SJCRH30 (cell line): ENCODE data around the gene NLK. TPM values are rescaled to one million over a fixed set of nuclear protein-coding genes. Genes with fewer than 3 reads are reported as not detected.
"Not testable (repeated sequence)": the region's sequence is repeated elsewhere in the genome, so short reads cannot be mapped to it uniquely, and the experiment has no call there.

Experiments
- DNase-seq, 2 experiments: peaks; one replicate each; pipeline ENCODE4 v3.0.0-alpha.2; 2015 to 2020
- H3K27ac ChIP-seq: fragments of 250-450 bp; sonication (Bioruptor Pico); 2 replicates; pipeline ENCODE4 v1.5.1; 2020; ENCODE audit warnings: mild to moderate bottlenecking, moderate library complexity
- H3K27me3 ChIP-seq: fragments of 250-450 bp; sonication (Bioruptor Pico); 2 replicates; pipeline ENCODE4 v1.5.1; 2020; ENCODE audit warnings: mild to moderate bottlenecking, moderate library complexity
- H3K36me3 ChIP-seq: fragments of 250-450 bp; sonication (Bioruptor Pico); 2 replicates; pipeline ENCODE4 v1.5.1; 2020; ENCODE audit warnings: mild to moderate bottlenecking, moderate library complexity
- H3K4me1 ChIP-seq: fragments of 250-450 bp; sonication (Bioruptor Pico); 2 replicates; pipeline ENCODE4 v1.5.1; 2020; ENCODE audit warnings: mild to moderate bottlenecking, moderate library complexity
- H3K4me3 ChIP-seq: fragments of 250-450 bp; sonication (Bioruptor Pico); 2 replicates; pipeline ENCODE4 v1.5.1; 2020; ENCODE audit warnings: mild to moderate bottlenecking, moderate library complexity
- H3K9me3 ChIP-seq: fragments of 250-450 bp; sonication (Bioruptor Pico); replicated peaks from 2 replicates; pipeline ENCODE4 v1.5.1; 2020; ENCODE audit warnings: mild to moderate bottlenecking, moderate library complexity
- total RNA-seq: library from RNA; depleted of rRNA; stranded (reverse); fragments of >200 nt; shearing (Covaris generic); gene quantifications from 2 replicates; pipeline ENCODE4 v1.2.3, GENCODE V29; 2014

Gene NLK
- total RNA-seq, 1 experiment from 2014 or later, result 27.8 TPM

DNA sequence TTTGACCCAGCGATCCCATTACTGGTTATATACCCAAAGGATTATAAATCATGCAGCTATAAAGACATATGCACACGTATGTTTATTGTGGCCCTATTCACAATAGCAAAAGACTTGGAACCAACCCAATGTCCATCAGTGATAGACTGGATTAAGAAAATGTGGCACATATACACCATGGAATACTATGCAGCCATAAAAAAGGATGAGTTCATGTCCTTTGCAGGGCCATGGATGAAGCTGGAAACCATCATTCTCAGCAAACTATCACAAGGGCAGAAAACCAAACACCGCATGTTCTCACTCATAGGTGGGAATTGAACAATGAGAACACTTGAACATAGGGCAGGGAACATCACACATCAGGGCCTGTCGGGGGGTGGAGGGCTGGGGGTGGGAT lies 112.9 kb downstream of the NLK start:
- H3K27ac ChIP-seq, H3K4me1 ChIP-seq, DNase-seq, H3K27me3 ChIP-seq, H3K9me3 ChIP-seq, H3K36me3 ChIP-seq, H3K4me3 ChIP-seq: not testable (repeated sequence)

DNA sequence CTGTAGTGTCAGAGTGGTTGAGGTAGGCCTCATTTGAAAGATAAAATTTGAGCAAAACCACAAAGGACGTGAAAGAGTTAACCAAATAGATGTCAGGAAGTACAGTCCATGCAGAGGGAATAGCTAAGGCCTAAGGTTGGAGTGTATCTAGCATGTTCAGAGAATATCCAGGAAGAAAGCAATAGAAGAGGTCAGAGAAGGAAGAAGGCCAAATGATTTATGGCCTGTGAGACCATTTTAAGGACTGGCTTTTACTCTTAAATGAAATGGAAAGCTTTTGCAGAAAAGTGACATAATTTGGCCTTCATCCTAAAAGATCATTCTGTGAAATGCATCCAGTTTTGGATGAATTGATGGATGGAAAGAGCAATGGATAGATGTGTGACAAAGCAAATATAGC lies 116.5 kb downstream of the NLK start:
- Histone ChIP-seq H3K9me3 (no peaks in the 10 kb centered on the region), H3K27ac (no peak overlapping the region), H3K4me1 (no peaks in the 10 kb centered on the region), H3K4me3 (no peak overlapping the region), H3K36me3 (peaks cover 6% of the 10 kb centered on the region), H3K27me3 (no peaks in the 10 kb centered on the region)
- DNase-seq, result no peak

DNA sequence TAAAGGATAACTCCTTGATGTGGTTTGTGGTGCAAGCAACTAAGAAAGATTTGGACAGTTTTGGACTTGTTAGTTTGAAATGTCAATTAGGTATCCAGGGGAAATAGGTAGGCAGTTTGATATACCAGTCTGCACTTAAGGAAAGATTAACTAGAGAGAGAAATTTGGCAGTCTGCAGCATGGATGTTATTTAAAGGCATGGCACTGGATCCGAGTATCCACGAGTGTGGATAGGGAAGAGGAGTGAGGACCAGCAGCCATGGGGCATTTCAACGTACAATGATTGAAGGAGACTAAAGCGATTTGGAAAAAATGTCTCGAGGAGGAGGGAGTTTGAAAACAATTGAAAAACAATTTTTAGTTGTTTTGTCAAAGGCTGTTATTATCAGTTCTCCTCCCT lies 117.4 kb downstream of the NLK start:
- Histone ChIP-seq H3K4me1 (no peaks in the 10 kb centered on the region), H3K9me3 (no peaks in the 10 kb centered on the region), H3K27ac (no peak overlapping the region), H3K4me3 (no peak overlapping the region), H3K36me3 (peaks cover 6% of the 10 kb centered on the region), H3K27me3 (no peaks in the 10 kb centered on the region)
- no peak for DNase-seq

DNA sequence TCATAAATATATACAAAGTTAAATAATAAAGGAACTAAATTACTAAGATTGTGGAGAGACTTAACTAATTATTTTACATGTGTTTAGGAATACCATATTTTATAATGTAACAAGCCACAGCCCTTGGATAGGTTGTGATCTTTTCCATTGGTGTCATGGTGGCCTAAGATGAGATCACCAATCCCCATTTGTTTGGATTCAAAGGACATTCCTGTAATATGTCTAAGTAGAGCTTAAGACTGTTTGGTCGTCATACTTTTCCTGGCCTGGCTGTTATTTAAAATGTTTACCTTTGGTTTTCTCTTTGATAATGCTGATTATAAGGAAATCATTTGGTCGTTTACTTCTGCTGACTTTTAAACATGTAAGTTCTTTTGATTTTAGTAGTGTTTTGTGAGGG lies 118.1 kb downstream of the NLK start:
- Histone ChIP-seq H3K27me3 (no peaks in the 10 kb centered on the region), H3K27ac (no peak overlapping the region), H3K9me3 (no peaks in the 10 kb centered on the region), H3K4me3 (no peak overlapping the region), H3K36me3 (peaks cover 6% of the 10 kb centered on the region), H3K4me1 (no peaks in the 10 kb centered on the region)
- DNase-seq, result no peak

DNA sequence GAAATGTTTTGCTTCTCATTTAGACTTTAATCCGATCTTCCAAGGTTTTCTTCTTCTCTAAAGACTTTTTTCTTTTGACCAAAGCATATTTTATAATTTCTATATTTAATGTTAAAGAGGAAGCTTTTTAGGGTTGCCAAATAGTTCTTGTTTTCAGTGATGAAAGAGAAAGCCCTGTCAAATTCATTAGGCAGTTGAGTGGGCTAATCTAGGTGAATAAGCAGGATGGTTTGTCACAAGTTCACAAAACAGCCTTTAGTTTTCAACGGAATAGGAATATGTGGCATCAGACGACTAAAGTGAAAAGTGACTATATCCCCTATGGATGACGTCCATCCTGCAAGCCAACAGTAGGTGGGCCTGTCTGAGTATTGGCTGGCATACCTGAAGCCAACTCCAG lies 118.8 kb downstream of the NLK start:
- Histone ChIP-seq H3K9me3 (no peaks in the 10 kb centered on the region), H3K36me3 (peaks cover 9% of the 10 kb centered on the region), H3K4me1 (no peaks in the 10 kb centered on the region), H3K4me3 (no peak overlapping the region), H3K27me3 (no peaks in the 10 kb centered on the region), H3K27ac (no peak overlapping the region)
- DNase-seq, result no peak

DNA sequence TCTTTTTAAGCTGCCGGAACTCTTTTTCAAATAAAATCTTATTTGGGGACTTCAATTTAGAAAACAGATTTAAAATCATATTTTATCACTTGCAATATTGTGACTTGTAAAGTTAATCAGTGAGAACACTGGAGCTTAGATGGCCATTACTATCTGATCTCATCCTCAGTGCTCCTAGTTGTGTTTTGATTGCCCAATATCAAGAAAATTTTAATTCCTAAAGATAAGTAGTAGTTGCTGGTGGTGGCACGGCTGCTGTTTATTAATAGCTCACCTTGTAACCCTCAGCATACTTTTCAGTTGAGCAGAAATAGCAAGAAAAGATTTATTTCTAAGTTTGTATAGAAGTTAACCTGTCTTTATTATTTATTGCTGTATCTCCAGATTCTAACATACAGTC lies 124.0 kb downstream of the NLK start:
- no peak overlapping the region for H3K4me3 ChIP-seq
- DNase-seq, result no peak
- no peaks in the 10 kb centered on the region for H3K9me3 ChIP-seq
- H3K27me3 ChIP-seq, result no peaks in the 10 kb centered on the region
- no peak overlapping the region for H3K27ac ChIP-seq
- no peaks in the 10 kb centered on the region for H3K4me1 ChIP-seq
- peaks cover 17% of the 10 kb centered on the region for H3K36me3 ChIP-seq

DNA sequence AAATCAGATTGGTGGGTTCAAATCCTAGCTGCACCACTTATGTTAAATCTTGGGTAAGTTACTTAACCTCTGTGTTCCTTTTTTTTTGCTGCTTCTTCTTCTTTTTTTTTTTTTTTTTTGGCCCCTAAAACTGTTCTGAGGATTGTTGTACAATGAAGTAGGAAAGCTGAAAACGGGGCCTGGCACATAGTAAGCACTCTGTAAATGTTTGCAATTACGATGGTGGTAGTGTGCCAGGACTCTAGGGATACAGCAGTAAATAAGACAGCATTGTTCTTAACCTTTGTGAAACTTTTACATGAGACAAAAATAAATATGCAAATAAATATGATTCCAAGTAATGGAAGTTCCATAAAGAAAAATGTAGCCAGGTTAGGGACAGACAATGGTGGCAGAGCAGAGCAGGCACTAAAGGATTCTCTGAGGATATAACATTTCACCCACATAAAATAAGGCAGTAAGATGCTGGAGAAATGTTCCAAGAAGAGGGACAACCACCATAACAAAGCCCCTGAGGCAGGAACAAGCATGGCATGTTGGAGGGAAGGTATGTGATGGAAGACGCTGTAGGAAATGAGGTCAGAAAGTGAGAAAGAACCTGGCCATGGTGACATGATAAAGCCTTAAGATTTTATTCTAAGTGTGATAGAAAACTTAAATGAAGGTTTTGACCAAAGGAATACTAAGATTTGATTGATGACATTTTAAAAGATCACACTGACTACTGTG lies 127.3 kb downstream of the NLK start:
- DNase-seq, result no peak
- no peak overlapping the region for H3K27ac ChIP-seq

DNA sequence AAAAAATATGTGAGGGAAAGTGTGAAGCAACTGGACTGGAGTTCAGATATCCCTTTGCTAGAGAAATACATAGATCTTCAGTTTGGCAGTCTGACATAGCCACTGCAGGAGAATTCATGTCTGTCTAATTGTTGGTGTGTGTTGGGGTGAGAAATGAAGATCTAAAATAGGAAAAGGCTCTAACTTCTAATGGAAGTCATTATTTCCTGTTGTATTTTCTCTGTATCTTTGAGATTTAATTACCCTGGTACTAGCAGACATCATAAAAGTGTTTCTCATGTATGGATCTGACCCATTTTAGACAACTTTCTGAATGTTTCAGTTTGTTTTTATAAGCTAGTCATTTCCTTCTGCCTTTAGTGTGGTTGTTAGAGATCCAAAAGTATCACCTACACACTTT lies 128.3 kb downstream of the NLK start:
- Histone ChIP-seq H3K27me3 (no peaks in the 10 kb centered on the region), H3K4me1 (no peaks in the 10 kb centered on the region), H3K4me3 (no peak overlapping the region), H3K36me3 (peaks cover 27% of the 10 kb centered on the region), H3K9me3 (no peaks in the 10 kb centered on the region), H3K27ac (no peak overlapping the region)
- no peak for DNase-seq

More for the DNA sequence above, 127.3 kb downstream of the NLK start:
- Histone ChIP-seq H3K4me3 (no peak overlapping the region), H3K9me3 (no peaks in the 10 kb centered on the region), H3K27me3 (no peaks in the 10 kb centered on the region), H3K4me1 (no peaks in the 10 kb centered on the region), H3K36me3 (peaks cover 27% of the 10 kb centered on the region)

DNA sequence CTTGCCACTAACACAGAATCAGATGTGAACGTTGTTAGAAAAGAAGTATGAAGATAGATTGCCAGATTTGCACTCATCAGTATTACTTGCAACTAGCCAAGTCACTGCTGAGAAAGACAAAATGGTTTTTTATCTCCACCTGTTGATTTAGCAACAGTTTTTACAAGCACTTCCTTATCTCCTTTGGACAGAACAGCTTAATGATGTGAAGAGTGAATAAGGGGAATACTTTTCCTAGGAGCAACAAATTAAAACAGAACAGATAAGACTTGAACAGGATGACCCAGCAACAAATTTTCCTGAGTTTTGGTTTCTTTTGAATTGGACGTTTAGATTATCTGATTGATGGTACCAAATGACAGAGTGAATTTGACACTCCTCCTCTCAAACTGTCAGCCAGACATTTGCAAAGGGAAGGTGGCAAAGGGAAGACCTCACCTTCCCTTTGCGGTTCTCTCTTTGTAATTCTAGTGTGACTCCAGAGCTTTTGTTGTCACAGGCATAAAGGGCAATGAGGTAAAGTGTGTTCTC lies 130.6 kb downstream of the NLK start:
- DNase-seq, result no peak
- Histone ChIP-seq H3K9me3 (no peaks in the 10 kb centered on the region), H3K4me3 (no peak overlapping the region), H3K36me3 (peaks cover 24% of the 10 kb centered on the region), H3K27me3 (no peaks in the 10 kb centered on the region), H3K27ac (no peak overlapping the region), H3K4me1 (no peaks in the 10 kb centered on the region)

DNA sequence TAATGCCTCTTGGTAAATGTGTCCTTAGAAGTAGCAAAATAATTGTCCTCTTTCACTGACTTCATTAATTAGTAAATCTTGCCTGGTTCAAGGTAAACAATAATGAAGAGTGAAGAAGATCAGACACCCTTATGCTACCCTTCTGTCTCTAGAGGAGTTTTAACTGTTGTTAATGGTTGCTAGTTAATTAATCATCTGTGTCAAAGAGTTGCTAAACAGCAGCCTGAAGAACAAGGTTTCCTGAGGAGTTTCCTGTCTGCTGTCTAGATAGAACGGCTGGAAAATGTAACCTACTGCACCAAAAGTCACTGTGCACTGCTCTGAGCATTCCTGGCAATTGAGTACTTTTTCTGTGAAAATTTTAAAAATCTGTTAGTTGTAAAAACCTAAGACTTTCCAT lies 131.3 kb downstream of the NLK start:
- Histone ChIP-seq H3K4me3 (no peak overlapping the region), H3K9me3 (no peaks in the 10 kb centered on the region), H3K27ac (no peak overlapping the region), H3K27me3 (no peaks in the 10 kb centered on the region), H3K4me1 (no peaks in the 10 kb centered on the region), H3K36me3 (peaks cover 19% of the 10 kb centered on the region)
- DNase-seq, result no peak

DNA sequence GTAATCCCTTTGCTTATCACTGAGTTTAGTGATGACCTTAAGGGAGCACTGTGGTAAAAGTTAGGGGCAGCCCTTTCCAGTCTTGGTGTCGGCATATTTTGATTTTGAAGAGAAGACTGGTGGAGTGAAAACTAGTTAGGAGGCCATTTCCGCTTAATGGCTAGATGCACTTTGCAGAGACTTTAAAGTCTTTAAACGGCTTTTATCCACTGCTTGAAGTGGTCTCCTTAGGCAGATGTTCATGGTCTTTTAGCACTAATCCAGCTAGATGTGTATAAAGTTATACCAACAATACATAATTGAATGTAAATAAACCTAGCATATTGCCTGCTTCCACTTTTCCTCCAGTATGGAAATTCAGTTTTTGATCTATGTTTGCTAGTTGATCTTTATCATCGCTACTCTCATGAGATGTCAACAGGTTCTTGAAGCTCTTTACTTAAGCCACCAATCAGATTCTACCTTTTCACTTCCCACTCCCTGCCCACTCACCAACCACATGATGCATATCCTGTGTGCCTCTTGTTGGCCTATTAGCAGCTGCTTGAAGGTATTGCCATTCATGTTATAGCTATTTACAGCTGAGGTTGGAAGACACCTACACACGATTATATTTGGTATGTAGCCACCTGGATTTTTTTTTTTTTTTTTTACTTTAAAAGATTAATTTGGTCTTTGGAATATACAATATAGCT lies 132.0 kb downstream of the NLK start:
- no peak for DNase-seq
- Histone ChIP-seq H3K9me3 (no peaks in the 10 kb centered on the region), H3K27me3 (no peaks in the 10 kb centered on the region), H3K27ac (no peak overlapping the region), H3K36me3 (peaks cover 12% of the 10 kb centered on the region), H3K4me3 (no peak overlapping the region), H3K4me1 (no peaks in the 10 kb centered on the region)

DNA sequence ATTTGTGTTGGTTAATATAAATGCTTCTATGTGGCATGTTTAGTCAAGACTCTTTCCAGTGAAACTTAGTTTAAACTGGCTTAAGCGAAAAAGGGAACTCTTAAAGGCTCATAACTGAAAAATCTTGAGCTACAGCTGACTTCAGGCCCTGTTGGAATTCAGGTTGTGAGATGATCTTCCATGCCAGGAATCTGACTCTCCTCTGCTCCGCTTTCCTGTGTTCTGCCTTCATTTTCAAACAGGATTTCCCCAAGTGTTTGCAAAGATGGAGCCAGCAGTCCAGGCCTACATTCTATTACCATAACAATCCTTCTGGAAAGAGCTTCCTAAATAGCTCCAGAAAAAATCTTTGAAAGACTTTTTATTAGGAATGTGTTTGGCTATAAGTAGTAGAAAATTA lies 134.9 kb downstream of the NLK start:
- Histone ChIP-seq H3K4me1 (no peaks in the 10 kb centered on the region), H3K27ac (no peak overlapping the region), H3K36me3 (peaks cover 12% of the 10 kb centered on the region), H3K4me3 (no peak overlapping the region), H3K9me3 (no peaks in the 10 kb centered on the region), H3K27me3 (no peaks in the 10 kb centered on the region)
- no peak for DNase-seq

DNA sequence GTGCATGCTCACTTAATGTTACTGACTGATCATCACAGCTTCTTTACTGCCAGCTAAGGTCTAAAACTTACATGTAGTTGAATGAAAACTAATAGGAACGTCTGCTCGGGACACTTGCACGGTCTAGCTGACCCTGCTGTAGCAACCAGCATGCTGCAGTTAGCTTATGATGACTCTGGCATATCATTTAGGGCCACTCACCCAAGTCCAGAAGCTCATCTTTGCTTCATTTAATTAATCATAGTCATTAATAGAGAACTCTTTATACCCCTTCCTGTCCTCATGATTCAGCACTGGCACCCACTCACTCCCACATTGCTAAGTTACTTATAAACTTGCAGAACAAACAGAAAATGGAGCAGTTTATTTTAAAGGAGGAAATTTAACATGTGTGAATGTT lies 136.3 kb downstream of the NLK start:
- DNase-seq, result no peak
- H3K36me3 ChIP-seq, result peaks cover 3% of the 10 kb centered on the region

DNA sequence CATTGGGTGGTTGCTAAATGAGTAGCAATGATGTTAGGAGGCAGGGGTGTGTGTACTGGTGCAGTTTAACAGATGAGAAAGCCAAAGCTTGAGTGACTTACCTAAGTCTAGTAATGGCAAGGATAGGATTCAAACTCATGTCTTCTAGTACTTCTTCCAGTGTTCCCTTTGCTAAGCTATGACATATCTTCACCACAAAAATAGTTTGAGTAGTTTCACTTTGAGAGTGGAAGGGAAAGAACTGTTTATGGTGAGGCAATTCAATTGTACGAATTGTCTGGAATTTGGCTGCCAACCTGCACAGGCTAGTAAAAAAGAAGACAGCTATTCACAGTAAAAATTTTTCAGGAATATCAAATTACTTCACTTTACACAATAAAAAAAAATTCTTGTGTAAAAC lies 138.0 kb downstream of the NLK start:
- Histone ChIP-seq H3K4me3 (no peak overlapping the region), H3K27ac (no peak overlapping the region), H3K9me3 (no peaks in the 10 kb centered on the region), H3K36me3 (peaks cover 15% of the 10 kb centered on the region), H3K27me3 (no peaks in the 10 kb centered on the region), H3K4me1 (no peaks in the 10 kb centered on the region)
- DNase-seq, result no peak

More for the DNA sequence above, 136.3 kb downstream of the NLK start:
- no peaks in the 10 kb centered on the region for H3K9me3 ChIP-seq
- no peaks in the 10 kb centered on the region for H3K4me1 ChIP-seq
- H3K27ac ChIP-seq, result no peak overlapping the region
- no peaks in the 10 kb centered on the region for H3K27me3 ChIP-seq
- no peak overlapping the region for H3K4me3 ChIP-seq

DNA sequence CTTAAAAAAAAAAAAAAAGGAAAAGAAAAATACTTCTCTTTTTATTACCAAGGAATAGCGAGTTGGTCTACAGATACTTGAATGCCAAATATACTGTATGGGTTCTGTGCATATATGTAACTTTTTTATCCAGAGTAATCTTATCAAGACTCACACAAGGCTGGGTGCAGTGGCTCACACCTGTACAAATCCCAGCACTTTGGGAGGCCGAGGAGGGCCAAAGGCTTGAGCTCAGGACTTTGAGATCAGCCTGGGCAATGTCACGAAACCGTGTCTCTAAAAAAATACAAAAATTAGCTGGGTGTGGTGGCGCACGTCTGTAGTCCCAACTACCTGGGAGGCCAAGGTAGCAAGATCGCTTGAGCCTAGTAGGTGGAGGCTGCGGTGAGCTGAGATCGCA lies 139.1 kb downstream of the NLK start:
- Histone ChIP-seq H3K9me3 (no peaks in the 10 kb centered on the region), H3K4me1 (no peaks in the 10 kb centered on the region), H3K4me3 (no peak overlapping the region), H3K27ac (no peak overlapping the region), H3K27me3 (no peaks in the 10 kb centered on the region), H3K36me3 (peaks cover 22% of the 10 kb centered on the region)
- no peak for DNase-seq

DNA sequence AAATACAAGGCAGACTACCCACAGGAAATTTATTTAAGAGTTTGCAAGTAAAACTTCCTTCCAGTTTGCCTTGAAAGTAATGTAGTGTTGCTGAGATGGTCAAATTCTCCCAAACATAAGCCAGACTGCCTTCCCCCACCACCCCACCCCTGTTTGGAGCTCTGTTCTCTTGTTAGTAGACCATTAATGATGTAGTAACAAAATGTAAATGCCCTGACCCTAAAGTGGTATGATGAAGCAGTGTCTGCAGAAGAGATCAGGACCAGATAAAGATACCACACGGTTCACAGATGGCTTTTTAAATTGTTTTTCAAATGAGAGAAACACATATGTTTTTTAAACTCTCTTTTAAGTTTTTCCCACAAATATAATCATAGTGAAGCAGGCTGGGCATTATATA lies 140.1 kb downstream of the NLK start:
- no peak overlapping the region for H3K4me3 ChIP-seq
- no peaks in the 10 kb centered on the region for H3K4me1 ChIP-seq
- DNase-seq, result no peak
- H3K36me3 ChIP-seq, result peaks cover 22% of the 10 kb centered on the region
- H3K27me3 ChIP-seq, result no peaks in the 10 kb centered on the region
- no peak overlapping the region for H3K27ac ChIP-seq
- H3K9me3 ChIP-seq, result no peaks in the 10 kb centered on the region
